AG08395 (cell line): ENCODE data around the gene PDE6D.

ENCODE experiments used
- DNase-seq: peaks from one replicate; pipeline ENCODE4 v3.0.0; 2012; ENCODE audit warnings: mixed read lengths, low spot score

The PDE6D gene

DNA sequence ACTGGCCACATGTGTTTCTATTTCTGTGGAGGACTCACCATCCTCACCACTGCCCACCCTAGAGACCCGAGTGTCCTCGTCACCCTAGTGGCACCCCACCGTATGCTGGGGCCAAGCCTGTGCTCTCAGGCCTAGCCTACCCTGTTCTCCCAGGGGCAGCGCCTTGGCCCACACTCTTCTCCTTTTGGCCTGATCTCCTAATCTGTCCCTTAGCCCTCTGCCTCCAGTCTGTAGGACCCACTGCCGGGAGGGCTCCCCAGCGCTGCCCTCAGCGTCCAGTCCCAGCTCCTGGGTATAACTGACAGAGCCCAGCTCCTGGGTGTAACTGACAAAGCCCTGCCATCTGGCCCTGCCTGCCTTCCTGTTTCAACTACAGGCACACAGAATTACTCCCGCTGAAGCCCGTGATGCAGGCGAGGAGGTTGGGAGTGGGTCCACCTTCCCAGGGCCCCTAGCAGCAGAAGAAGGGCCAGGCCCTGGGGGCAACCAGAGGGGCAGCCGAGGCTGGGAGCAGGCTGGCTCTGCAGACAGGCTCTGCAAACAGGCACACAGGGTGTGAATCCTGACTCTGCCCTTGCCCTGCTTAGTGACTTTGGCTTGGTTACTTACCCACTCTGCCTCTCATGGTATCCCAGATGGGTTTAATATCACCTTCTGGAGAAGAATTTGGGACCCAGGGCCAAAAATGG lies 98.3 kb downstream of the PDE6D start:
- no peak for DNase-seq
